IMR-90 (cell line): Measurements from ENCODE around the gene WNT8B. TPM values are rescaled to one million over a fixed set of nuclear protein-coding genes. Genes with fewer than 3 reads are reported as not detected.

Source experiments
- ATAC-seq: fragments of 200-7000 bp; cut with Tn5 transposase; 2 replicates; pipeline ENCODE4 v1.9.1; 2020; ENCODE audit warnings: low read depth, mild to moderate bottlenecking, moderate library complexity
- BruUV-seq: library from RNA; stranded (reverse); fragments of 400-500 nt; replicated peaks from 2 replicates; lab custom pipeline; 2021; lab: Mats Ljungman, UMichigan
- CTCF ChIA-PET: fragments of 300-600 bp; formaldehyde crosslinking; extraction: SDS; loops from one replicate; lab custom pipeline; 2021; ENCODE audit warnings: antibody characterized with exemption; lab: Yijun Ruan, JAX
- POLR2A ChIA-PET: fragments of 300-600 bp; sonication (Branson Sonifier 250); formaldehyde crosslinking; loops from one replicate; lab custom pipeline; 2022; ENCODE audit warnings: antibody characterized with exemption; ENCODE audit not compliant: unreplicated experiment; lab: Charles Lee
- DNase-seq: peaks from one replicate; pipeline ENCODE4 v3.0.0; 2013
- H2AFZ ChIP-seq: replicated peaks from 2 replicates; pipeline ENCODE3; 2013; ENCODE audit warnings: low read length, mild to moderate bottlenecking; ENCODE audit not compliant: poor library complexity
- H2AK5ac ChIP-seq: 2 replicates; pipeline ENCODE4 v1.6.1; 2013; ENCODE audit warnings: low read depth, low read length, inconsistent platforms
- H2AK9ac ChIP-seq: replicated peaks from 2 replicates; pipeline ENCODE3; 2013; ENCODE audit warnings: mild to moderate bottlenecking, low read depth, low read length, moderate library complexity; ENCODE audit not compliant: poor library complexity
- H2BK120ac ChIP-seq: 2 replicates; pipeline ENCODE4 v1.6.1; 2013; ENCODE audit warnings: low read depth, low read length, inconsistent platforms
- H2BK15ac ChIP-seq: 3 replicates; pipeline ENCODE4 v1.6.1; 2013; ENCODE audit warnings: low read depth, low read length, inconsistent platforms
- H2BK20ac ChIP-seq: 2 replicates; pipeline ENCODE4 v1.6.1; 2013; ENCODE audit warnings: low read depth, mild to moderate bottlenecking, inconsistent platforms, low read length, moderate library complexity
- H2BK5ac ChIP-seq: 2 replicates; pipeline ENCODE4 v1.6.1; 2013; ENCODE audit warnings: mild to moderate bottlenecking, low read depth, low read length, inconsistent platforms; ENCODE audit not compliant: poor library complexity, severe bottlenecking
- H3K14ac ChIP-seq: replicated peaks from 2 replicates; pipeline ENCODE4 v1.6.1; 2013; ENCODE audit warnings: low read depth, low read length, inconsistent platforms
- H3K18ac ChIP-seq: 2 replicates; pipeline ENCODE4 v1.6.1; 2013; ENCODE audit warnings: low read depth, low read length, control low read depth
- H3K23ac ChIP-seq: 2 replicates; pipeline ENCODE4 v1.6.1; 2013; ENCODE audit warnings: low read depth, low read length, inconsistent platforms
- H3K27ac ChIP-seq: 2 replicates; pipeline ENCODE4 v1.5.1; 2013; ENCODE audit warnings: mild to moderate bottlenecking, control low read depth, low read length; ENCODE audit not compliant: insufficient read depth
- H3K27me3 ChIP-seq: 2 replicates; pipeline ENCODE4 v1.6.1; 2013; ENCODE audit warnings: low read length; ENCODE audit not compliant: control insufficient read depth, insufficient read depth
- H3K36me3 ChIP-seq: 2 replicates; pipeline ENCODE4 v1.6.1; 2013; ENCODE audit warnings: low read length, mixed read lengths; ENCODE audit not compliant: control insufficient read depth, insufficient read depth
- H3K4ac ChIP-seq: 2 replicates; pipeline ENCODE4 v1.6.1; 2013; ENCODE audit warnings: low read depth, low read length, inconsistent platforms
- H3K4me1 ChIP-seq: 2 replicates; pipeline ENCODE4 v1.6.1; 2013; ENCODE audit warnings: low read length, mixed read lengths; ENCODE audit not compliant: control insufficient read depth, insufficient read depth
- H3K4me2 ChIP-seq: 2 replicates; pipeline ENCODE4 v1.6.1; 2013; ENCODE audit warnings: low read depth, mild to moderate bottlenecking, control low read depth, low read length, moderate library complexity
- H3K4me3 ChIP-seq: 2 replicates; pipeline ENCODE4 v1.5.1; 2013; ENCODE audit warnings: low read depth, mild to moderate bottlenecking, control low read depth, low read length, moderate library complexity; ENCODE audit not compliant: insufficient read depth
- H3K56ac ChIP-seq: 2 replicates; pipeline ENCODE4 v1.6.1; 2013; ENCODE audit warnings: low read length, inconsistent platforms; ENCODE audit not compliant: insufficient read depth; ENCODE audit errors: extremely low read depth
- H3K79me1 ChIP-seq, 2 experiments: 2 replicates each; pipeline ENCODE4 v1.6.1; 2013; ENCODE audit warnings: low read length in 2 of 2, inconsistent platforms in 1 of 2, low read depth in 1 of 2
- H3K9ac ChIP-seq: 2 replicates; pipeline ENCODE4 v1.6.1; 2013; ENCODE audit warnings: low read depth, low read length, control low read depth
- H3K9me1 ChIP-seq: 2 replicates; pipeline ENCODE4 v1.6.1; 2013; ENCODE audit warnings: low read length, inconsistent platforms; ENCODE audit not compliant: insufficient read depth
- H3K9me3 ChIP-seq: 2 replicates; pipeline ENCODE4 v1.6.1; 2013; ENCODE audit warnings: low read length; ENCODE audit not compliant: control insufficient read depth, insufficient read depth
- H4K20me1 ChIP-seq: 2 replicates; pipeline ENCODE4 v1.6.1; 2013; ENCODE audit warnings: low read length, inconsistent platforms; ENCODE audit not compliant: insufficient read depth
- H4K5ac ChIP-seq: 2 replicates; pipeline ENCODE4 v1.6.1; 2013; ENCODE audit warnings: mild to moderate bottlenecking, low read depth, low read length, control low read depth
- H4K8ac ChIP-seq, 2 experiments: 2 replicates each; pipeline ENCODE4 v1.6.1; 2013; ENCODE audit warnings: low read depth in 2 of 2, low read length in 2 of 2, control low read depth in 1 of 2, inconsistent platforms in 1 of 2
- H4K91ac ChIP-seq: 2 replicates; pipeline ENCODE4 v1.6.1; 2013; ENCODE audit warnings: low read depth, low read length, inconsistent platforms; ENCODE audit not compliant: insufficient read depth
- BHLHE40 ChIP-seq: fragments of 150-350 bp; IDR thresholded peaks from 2 replicates; pipeline ENCODE4 v1.6.1; 2016; ENCODE audit warnings: mild to moderate bottlenecking, low read depth, low read length
- CEBPB ChIP-seq: IDR thresholded peaks from 2 replicates; pipeline ENCODE4 v1.6.1; 2012; ENCODE audit warnings: low read depth, low read length, improper control_type of control experiment
- CHD1 ChIP-seq: IDR thresholded peaks from 2 replicates; pipeline ENCODE4 v1.6.1; 2012; ENCODE audit warnings: low read depth, low read length, improper control_type of control experiment
- CTCF ChIP-seq: conservative IDR thresholded peaks from 2 replicates; pipeline ENCODE4 v1.5.1; 2012; ENCODE audit warnings: mild to moderate bottlenecking, low read depth, low read length, improper control_type of control experiment
- FOS ChIP-seq: fragments of 150-350 bp; IDR thresholded peaks from 2 replicates; pipeline ENCODE4 v1.6.1; 2016; ENCODE audit warnings: low read depth, low read length
- MAZ ChIP-seq: IDR thresholded peaks from 2 replicates; pipeline ENCODE4 v1.6.1; 2012; ENCODE audit warnings: low read depth, mild to moderate bottlenecking, low read length, improper control_type of control experiment, moderate library complexity, borderline replicate concordance
- MXI1 ChIP-seq: IDR thresholded peaks from 2 replicates; pipeline ENCODE4 v1.6.1; 2012; ENCODE audit warnings: low read depth, mild to moderate bottlenecking, low read length, moderate library complexity, borderline replicate concordance
- NFE2L2 ChIP-seq: fragments of 150-350 bp; IDR thresholded peaks from 2 replicates; pipeline ENCODE4 v1.6.1; 2016; ENCODE audit warnings: low read depth, mild to moderate bottlenecking, low read length
- RAD21 ChIP-seq: IDR thresholded peaks from 2 replicates; pipeline ENCODE4 v1.6.1; 2012; ENCODE audit warnings: low read length, improper control_type of control experiment
- SMC3 ChIP-seq: fragments of 150-350 bp; IDR thresholded peaks from 2 replicates; pipeline ENCODE4 v1.6.1; 2016; ENCODE audit warnings: low read depth, mild to moderate bottlenecking, antibody characterized with exemption, low read length, moderate library complexity
- USF2 ChIP-seq: fragments of 150-350 bp; IDR thresholded peaks from 2 replicates; pipeline ENCODE4 v1.6.1; 2017; ENCODE audit warnings: mild to moderate bottlenecking, antibody characterized with exemption, low read length, low read depth
- WGBS, 2 experiments: methylation state at CpG; one replicate each; pipeline versions ENCODE4 v1.1.5 to v1.1.7; 2013; ENCODE audit warnings: missing lambda C conversion rate in 2 of 2; ENCODE audit not compliant: insufficient read length in 1 of 2; ENCODE audit errors: extremely low coverage in 2 of 2; 5-methylcytosine and 5-hydroxymethylcytosine counted together
- dilution Hi-C: fragments of 300-500 bp; cut with HindIII; formaldehyde crosslinking; loops from one replicate; pipeline ENCODE4 v1.14.3; 2018; ENCODE audit warnings: low sequenced_read_pairs; ENCODE audit not compliant: unreplicated experiment
- in situ Hi-C: fragments of 300-500 bp; cut with MboI; formaldehyde crosslinking; loops from 3 replicates; pipeline ENCODE4 v1.14.3; 2019; ENCODE audit warnings: low sequenced_read_pairs, inconsistent platforms, mixed read lengths
- intact Hi-C: fragments of 100-400 bp; cut with micrococcal nuclease; formaldehyde crosslinking; loops from 2 replicates; pipeline ENCODE4 v1.10.0; 2022
- polyA plus RNA-seq, 3 experiments: library from polyadenylated mRNA; depleted of rRNA; stranded (reverse); fragments of >200 nt; gene quantifications; 2 replicates each; pipeline ENCODE4 v1.2.3, GENCODE V29; 2012; ENCODE audit warnings: low replicate concordance in 1 of 3
- total RNA-seq: library from RNA; depleted of rRNA; stranded (reverse); fragments of >200 nt; gene quantifications from 2 replicates; pipeline ENCODE4 v1.2.3, GENCODE V29; 2012

WNT8B gene
- total and polyA plus RNA-seq, 2 of the 4 experiments (the other 2 are of a cell fraction), result 0.03 TPM; not detected in 1

GRCh38 chr10:100477970-100478369, 15.2 kb downstream of the WNT8B start:
- no peak overlapping the region for H3K56ac ChIP-seq
- no peak overlapping the region for H4K8ac ChIP-seq
- BruUV-seq, result no TSS peak
- WGBS, 2 experiments, result 50% methylated on average over 1 of the region's 5 CpGs; no CpG with 5 or more reads in 1 of the 2 experiments
- intact Hi-C loops, result no loop called here
- no peaks in the 10 kb centered on the region; the same call in 1 of the 2 replicates for H4K20me1 ChIP-seq
- H3K9me1 ChIP-seq, result no peaks in the 10 kb centered on the region
- no peaks in the 10 kb centered on the region for H3K9me3 ChIP-seq
- no peak overlapping the region for H2AK5ac ChIP-seq
- ChIA-PET POLR2A (no interaction called here), CTCF (interaction anchor here (0.6 kb wide), 1 partner anchor 58 kb away, joined by 5 read pairs; the partner anchor contains the start of gene HIF1AN)
- H4K5ac ChIP-seq, result no peak overlapping the region
- no peak overlapping the region for H3K27ac ChIP-seq
- H3K4ac ChIP-seq, result no peak overlapping the region
- H3K18ac ChIP-seq, result no peak overlapping the region
- H2BK120ac ChIP-seq, result no peak overlapping the region
- in situ Hi-C loops, result no loop called here
- DNase-seq (no peak), ATAC-seq (no peak)
- TF ChIP-seq MAZ, result no peak
- TF ChIP-seq FOS, result no peak
- TF ChIP-seq CHD1, result no peak
- no peak for TF ChIP-seq MXI1
- no peak for TF ChIP-seq USF2
- TF ChIP-seq BHLHE40, result no peak
- no peak for TF ChIP-seq CEBPB
- no peak for TF ChIP-seq SMC3
- no peak for TF ChIP-seq CTCF
- no peak for TF ChIP-seq RAD21
- no peak for TF ChIP-seq NFE2L2
- no peak overlapping the region for H4K91ac ChIP-seq
- H3K79me1 ChIP-seq, result no peaks in the 10 kb centered on the region
- H3K14ac ChIP-seq, result no peak overlapping the region
- no peak overlapping the region for H3K23ac ChIP-seq
- no peak overlapping the region for H2BK5ac ChIP-seq
- H2AK9ac ChIP-seq, result no peak overlapping the region
- no peak overlapping the region for H3K9ac ChIP-seq
- no peak overlapping the region for H3K4me3 ChIP-seq
- H3K36me3 ChIP-seq, result no peaks in the 10 kb centered on the region
- no peak overlapping the region for H2AFZ ChIP-seq
- no peak overlapping the region for H2BK20ac ChIP-seq
- no peak overlapping the region for H2BK15ac ChIP-seq
- peaks cover 26% of the 10 kb centered on the region for H3K27me3 ChIP-seq
- H3K4me2 ChIP-seq, result no peak overlapping the region
- dilution Hi-C loops, result no loop called here
- H3K4me1 ChIP-seq, result peaks cover 4% of the 10 kb centered on the region; the same call in 1 of the 2 replicates
